Thoracic aorta (tissue), 2 donors: Measurements from ENCODE around the gene TRIM56. TPM values are rescaled to one million over a fixed set of nuclear protein-coding genes. Genes with fewer than 3 reads are reported as not detected.
"Not testable (repeated sequence)": the region's sequence is repeated elsewhere in the genome, so short reads cannot be mapped to it uniquely, and the experiment has no call there.

Experiments used
- ATAC-seq: fragments of 150-250 bp; one replicate; pipeline ENCODE4 v1.8.0; 2017; ENCODE audit warnings: low read depth; ENCODE audit not compliant: insufficient number of reproducible peaks, low FRiP score
- DNase-seq: peaks from one replicate; pipeline ENCODE4 v3.0.0-alpha.2; 2020; ENCODE audit warnings: low spot score
- H3K27ac ChIP-seq, 2 donors: fragments of 200-600 bp; sonication (generic); 1 replicate in 1 of 2; 2 replicates in 1 of 2; pipeline ENCODE4 v1.5.1; 2016; ENCODE audit warnings: mild to moderate bottlenecking in 2 of 2, moderate library complexity in 2 of 2
- H3K27me3 ChIP-seq: fragments of 200-600 bp; sonication (generic); replicated peaks from 2 replicates; pipeline ENCODE4 v1.6.0; 2016; ENCODE audit warnings: mild to moderate bottlenecking; ENCODE audit not compliant: insufficient read depth
- H3K36me3 ChIP-seq: fragments of 200-600 bp; sonication (generic); one replicate; pipeline ENCODE4 v1.5.1; 2016
- H3K4me1 ChIP-seq, 2 donors: fragments of 200-600 bp; sonication (generic); 1 replicate in 1 of 2; 2 replicates in 1 of 2; pipeline versions ENCODE4 v1.5.1 to v1.6.0; 2016; ENCODE audit warnings: low read depth in 2 of 2, mild to moderate bottlenecking in 1 of 2; ENCODE audit not compliant: control insufficient read depth in 1 of 2
- H3K4me3 ChIP-seq: fragments of 200-600 bp; sonication (generic); 2 replicates; pipeline ENCODE4 v1.5.1; 2016; ENCODE audit warnings: mild to moderate bottlenecking
- H3K9me3 ChIP-seq: fragments of 200-600 bp; sonication (generic); 2 replicates; pipeline ENCODE4 v1.5.1; 2016
- total RNA-seq, 2 donors: library from RNA; depleted of rRNA; stranded (reverse); fragments of >200 nt; gene quantifications; one replicate each; pipeline versions ENCODE4 v1.1.0 to v1.2.3, GENCODE V29; 2016
- TF ChIP-seq, protein P1 (sequence below): fragments of 200-600 bp; sonication (generic); IDR thresholded peaks from one replicate; pipeline ENCODE4 v1.5.1; 2019; ENCODE audit warnings: antibody characterized with exemption

Gene TRIM56
- total RNA-seq, 2 donors from 2014 or later = 32.1 to 44.5 TPM

GRCh38 chr7:101104193-101104713 is 19.0 kb downstream of the TRIM56 start:
- no peaks in the 10 kb centered on the region for H3K36me3 ChIP-seq
- ATAC-seq = no peak
- TF ChIP-seq, protein P1, sequence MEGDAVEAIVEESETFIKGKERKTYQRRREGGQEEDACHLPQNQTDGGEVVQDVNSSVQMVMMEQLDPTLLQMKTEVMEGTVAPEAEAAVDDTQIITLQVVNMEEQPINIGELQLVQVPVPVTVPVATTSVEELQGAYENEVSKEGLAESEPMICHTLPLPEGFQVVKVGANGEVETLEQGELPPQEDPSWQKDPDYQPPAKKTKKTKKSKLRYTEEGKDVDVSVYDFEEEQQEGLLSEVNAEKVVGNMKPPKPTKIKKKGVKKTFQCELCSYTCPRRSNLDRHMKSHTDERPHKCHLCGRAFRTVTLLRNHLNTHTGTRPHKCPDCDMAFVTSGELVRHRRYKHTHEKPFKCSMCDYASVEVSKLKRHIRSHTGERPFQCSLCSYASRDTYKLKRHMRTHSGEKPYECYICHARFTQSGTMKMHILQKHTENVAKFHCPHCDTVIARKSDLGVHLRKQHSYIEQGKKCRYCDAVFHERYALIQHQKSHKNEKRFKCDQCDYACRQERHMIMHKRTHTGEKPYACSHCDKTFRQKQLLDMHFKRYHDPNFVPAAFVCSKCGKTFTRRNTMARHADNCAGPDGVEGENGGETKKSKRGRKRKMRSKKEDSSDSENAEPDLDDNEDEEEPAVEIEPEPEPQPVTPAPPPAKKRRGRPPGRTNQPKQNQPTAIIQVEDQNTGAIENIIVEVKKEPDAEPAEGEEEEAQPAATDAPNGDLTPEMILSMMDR = no peak

DNA sequence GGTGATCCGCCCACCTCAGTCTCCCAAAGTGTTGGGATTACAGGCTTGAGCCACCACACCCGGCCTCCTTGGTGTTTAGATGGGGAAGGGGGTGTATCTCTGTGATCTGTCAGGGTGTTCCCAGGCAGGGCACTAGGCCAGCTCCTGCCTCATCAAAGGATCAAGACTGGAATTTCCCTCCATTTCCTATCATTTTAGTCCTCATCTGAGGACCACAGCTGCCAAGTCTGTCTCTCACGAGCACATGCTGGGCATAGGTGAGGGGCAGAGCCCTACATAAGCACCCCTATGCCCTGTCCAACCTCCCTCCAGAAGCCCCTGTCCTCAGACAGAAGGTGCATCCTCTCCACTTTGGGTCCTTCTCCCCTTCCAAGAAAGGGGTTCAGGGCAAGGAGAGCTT is 19.5 kb downstream of the TRIM56 start:
- Histone ChIP-seq H3K36me3 (no peaks in the 10 kb centered on the region), H3K4me1 (peaks cover 7 to 30% of the 10 kb centered on the region in 2 donors), H3K4me3 (no peak overlapping the region), H3K9me3 (no peaks in the 10 kb centered on the region), H3K27me3 (no peaks in the 10 kb centered on the region), H3K27ac (no peak overlapping the region)
- no peak for DNase-seq
- TF ChIP-seq, protein P1 = no peak
- no peak for ATAC-seq

More at GRCh38 chr7:101104193-101104713, 19.0 kb downstream of the TRIM56 start:
- no peak for DNase-seq
- Histone ChIP-seq H3K9me3 (no peaks in the 10 kb centered on the region), H3K27me3 (no peaks in the 10 kb centered on the region), H3K27ac (no peak overlapping the region), H3K4me1 (peaks cover 12 to 35% of the 10 kb centered on the region in 2 donors), H3K4me3 (no peak overlapping the region)

DNA sequence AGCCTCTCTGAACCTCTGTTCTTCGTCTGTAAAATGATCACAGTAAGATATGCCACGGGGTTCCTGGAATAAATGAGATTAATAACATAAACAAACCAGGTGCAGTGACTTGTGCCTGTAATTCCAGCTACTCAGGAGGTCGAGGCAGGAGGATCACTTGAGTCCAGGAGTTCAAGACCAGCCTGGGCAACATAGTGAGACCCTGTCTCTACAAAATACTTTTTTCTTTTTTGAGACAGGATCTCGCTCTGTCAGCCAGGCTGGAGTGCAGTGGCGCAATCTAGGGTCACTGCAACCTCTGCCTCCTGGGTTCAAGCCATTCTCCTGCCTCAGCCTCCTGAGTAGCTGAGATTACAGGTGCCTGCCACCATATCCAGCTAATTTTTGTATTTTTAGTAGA is 20.0 kb downstream of the TRIM56 start:
- peaks cover 6 to 27% of the 10 kb centered on the region in 2 donors for H3K4me1 ChIP-seq
- H3K4me3 ChIP-seq, H3K27me3 ChIP-seq, ATAC-seq, DNase-seq, H3K9me3 ChIP-seq, H3K27ac ChIP-seq, H3K36me3 ChIP-seq: not testable (repeated sequence)

DNA sequence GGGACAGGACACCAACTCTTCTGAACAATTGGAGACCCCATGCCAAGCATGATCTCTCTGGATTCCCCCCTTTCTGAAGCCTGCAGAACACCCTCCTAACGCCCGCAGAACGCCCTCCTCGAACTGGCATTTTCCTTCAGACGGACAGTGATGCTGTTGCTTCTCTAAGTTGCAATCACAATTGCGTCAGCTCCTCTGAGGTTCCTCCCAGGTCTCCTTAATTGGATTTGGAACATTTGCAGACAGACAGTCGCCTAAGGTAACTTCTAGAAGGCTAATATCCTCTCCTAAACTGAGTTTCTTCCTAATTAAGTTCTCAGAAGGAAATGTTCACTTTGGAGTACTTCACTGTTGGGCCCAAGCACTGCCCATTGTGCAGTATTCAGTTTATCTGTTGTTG is 21.1 kb downstream of the TRIM56 start:
- no peak for ATAC-seq
- H3K4me1 ChIP-seq = peaks cover 0 to 18% of the 10 kb centered on the region in 2 donors
- DNase-seq = no peak
- H3K36me3 ChIP-seq = no peaks in the 10 kb centered on the region
- no peaks in the 10 kb centered on the region for H3K9me3 ChIP-seq
- no peaks in the 10 kb centered on the region for H3K27me3 ChIP-seq
- TF ChIP-seq, protein P1 = no peak
- no peak overlapping the region for H3K4me3 ChIP-seq
- H3K27ac ChIP-seq = no peak overlapping the region

- DNase-seq (no peak), ATAC-seq (no peak)
- Histone ChIP-seq H3K27me3 (no peaks in the 10 kb centered on the region), H3K4me3 (no peak overlapping the region), H3K4me1 (peaks cover 9 to 31% of the 10 kb centered on the region in 2 donors), H3K9me3 (no peaks in the 10 kb centered on the region), H3K36me3 (no peaks in the 10 kb centered on the region), H3K27ac (peak overlapping the region; percentile 49 to 67)
- TF ChIP-seq, protein P1 = no peak
Measured at GRCh38 chr7:101108330-101108857, 23.1 kb downstream of the TRIM56 start.

DNA sequence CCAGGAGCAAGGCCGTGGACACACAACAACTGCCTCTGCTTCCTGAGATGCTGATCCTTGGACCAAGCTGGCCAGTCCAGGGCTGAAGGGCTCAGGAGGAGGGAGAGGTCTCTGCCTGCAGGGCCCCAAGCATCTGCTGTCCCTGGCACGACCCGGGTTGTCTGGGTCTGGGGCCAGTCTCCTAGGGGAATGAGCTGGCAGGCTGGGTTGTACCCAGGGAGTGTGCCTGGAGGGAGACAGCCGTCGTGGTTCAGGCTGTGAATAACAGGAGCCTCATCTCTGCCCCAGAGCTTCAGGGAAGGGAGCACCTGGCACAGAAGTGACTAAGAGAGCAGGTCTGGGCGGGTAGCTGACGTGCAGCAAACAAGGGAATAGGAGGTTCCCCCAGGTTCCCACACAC is 23.7 kb downstream of the TRIM56 start:
- H3K27me3 ChIP-seq = no peaks in the 10 kb centered on the region
- no peaks in the 10 kb centered on the region for H3K36me3 ChIP-seq
- ATAC-seq = no peak
- TF ChIP-seq, protein P1 = no peak
- H3K4me1 ChIP-seq = peaks cover 9 to 31% of the 10 kb centered on the region in 2 donors
- DNase-seq = no peak
- peak overlapping the region; percentile 49 to 67 for H3K27ac ChIP-seq
- H3K4me3 ChIP-seq = no peak overlapping the region
- no peaks in the 10 kb centered on the region for H3K9me3 ChIP-seq
